GM19372 (cell line): ENCODE data around the gene PSMD10.

Experiments
- ATAC-seq: cut with Tn5 transposase; IDR thresholded peaks from one replicate; pipeline ENCODE4 v1.9.1; 2021; ENCODE audit warnings: mild to moderate bottlenecking, low read depth, moderate library complexity; ENCODE audit not compliant: unreplicated experiment

Gene PSMD10

DNA sequence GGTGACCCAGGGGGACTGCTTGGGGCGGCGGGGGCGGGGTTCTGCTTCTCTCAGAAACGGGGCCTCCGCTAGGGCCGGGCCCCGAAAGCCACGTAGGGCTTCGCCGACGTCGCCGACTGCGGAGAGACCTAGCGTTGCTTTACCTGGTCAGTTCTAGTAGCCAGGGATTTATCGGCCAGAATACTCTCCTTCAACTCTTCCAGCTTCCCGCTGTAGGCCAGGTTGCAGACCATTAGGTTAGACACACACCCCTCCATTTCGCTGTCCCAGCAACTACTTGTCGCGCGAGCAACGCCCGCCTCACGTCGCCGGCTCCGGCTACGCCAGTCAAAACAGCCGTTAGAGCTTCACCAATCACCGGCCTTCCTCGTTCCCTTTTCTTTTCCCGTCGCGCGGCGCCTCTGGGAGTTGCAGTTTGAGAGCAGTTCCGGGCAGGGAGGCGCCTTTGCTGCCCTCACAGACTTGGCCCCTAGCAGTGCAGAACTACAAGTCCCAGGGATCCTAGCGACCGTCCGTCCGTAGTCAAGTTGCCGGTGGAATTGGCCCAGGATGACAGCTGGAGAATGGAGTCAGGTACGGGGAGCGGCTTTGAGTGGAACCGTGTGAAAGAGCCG, at the start of gene PSMD10, which contains the start of gene ATG4A:
Gene PSMD10 (minus strand): TSS at position 279 of the 614 bp plus-strand sequence. CDS start 22 bp downstream, at position 257.
Gene ATG4A (plus strand): TSS at position 515 of the 614 bp plus-strand sequence. CDS start 49 bp downstream, at position 564.
- peak; percentile 92 for ATAC-seq

DNA sequence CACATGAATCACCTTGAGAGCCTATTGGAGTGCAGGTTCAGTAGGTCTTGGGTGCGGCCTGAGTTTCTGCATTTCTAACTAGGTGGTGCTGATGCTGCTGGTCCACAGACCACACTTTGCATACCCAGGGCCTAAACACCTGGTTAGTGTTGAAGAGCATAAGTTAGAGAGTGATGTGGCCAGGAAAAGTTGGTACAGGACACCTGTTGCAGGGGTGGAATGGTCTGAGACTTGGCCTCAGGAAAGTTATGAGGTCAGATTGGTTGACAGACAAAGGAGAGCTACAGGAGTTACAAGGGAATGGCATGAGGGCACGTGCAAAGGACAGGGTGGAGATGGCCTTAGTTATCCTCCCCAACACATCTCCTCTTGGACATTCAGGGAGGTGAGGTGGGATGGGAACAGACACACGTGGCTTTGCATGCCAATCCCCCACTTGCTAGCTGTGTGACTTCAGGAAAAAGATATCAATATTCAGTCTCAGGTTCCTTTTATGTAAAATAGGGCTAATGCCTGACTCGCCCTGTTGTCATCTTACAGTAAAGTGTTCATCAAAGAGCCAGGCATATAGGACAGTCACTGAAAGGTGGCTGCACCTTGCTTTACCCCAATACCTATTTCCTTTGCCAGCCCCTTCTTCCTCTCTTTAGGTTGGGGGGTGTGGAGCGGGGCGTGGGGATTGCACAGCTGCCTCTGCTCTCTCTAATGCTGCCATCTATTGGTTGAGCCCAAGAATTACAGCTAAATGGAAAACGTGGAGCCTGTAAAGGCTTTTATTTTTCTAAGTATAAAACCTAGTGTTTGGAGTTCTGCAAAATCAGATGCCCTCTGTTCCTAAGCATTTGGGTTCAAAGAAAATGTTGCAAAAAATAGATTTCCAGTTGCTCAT, 47.7 kb upstream of the PSMD10 start:
- no peak for ATAC-seq

DNA sequence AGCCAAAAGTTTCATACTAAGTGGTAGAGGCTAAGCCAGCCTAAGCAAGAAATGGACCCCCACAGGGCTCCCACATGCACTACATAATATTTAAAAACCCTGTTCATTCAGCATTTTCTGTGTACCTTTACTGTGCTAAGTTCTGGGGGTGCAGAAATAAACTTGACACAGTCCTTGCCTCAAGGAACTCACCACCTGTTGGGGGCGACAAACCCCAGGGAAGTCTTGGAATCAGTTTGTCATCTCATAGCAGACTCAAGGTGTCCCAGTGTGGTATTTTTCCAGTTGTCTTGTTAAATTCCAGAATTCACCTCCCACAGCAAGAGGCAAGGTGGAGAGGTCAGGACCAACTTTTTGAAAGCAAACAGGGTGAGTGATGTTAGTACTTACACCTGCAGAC, 43.4 kb upstream of the PSMD10 start:
- ATAC-seq, result no peak

GRCh38 chrX:108132876-108133275, 41.5 kb upstream of the PSMD10 start:
- ATAC-seq, result no peak

- ATAC-seq, result no peak
These were observed 40.7 kb upstream of the PSMD10 start for GRCh38 chrX:108132034-108132433.

DNA sequence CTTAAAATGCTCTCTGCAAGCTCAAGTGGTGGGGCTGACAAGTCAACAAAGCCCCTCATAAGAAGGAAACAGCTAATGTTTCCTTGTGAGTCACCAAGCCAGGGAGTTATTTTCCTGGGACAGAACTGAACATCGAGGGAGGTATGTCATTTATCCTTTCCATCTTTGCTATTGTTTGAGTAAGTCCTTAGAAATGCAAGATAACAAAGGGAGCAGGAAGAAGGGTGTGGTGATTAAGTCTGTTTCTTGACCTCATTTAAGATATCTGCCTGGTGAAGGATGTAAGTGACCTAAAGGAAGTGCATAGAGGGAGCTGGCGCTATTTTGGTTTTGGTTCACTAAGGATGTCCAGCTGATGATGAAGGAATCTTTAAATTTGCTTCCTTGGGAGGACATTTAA, 40.1 kb upstream of the PSMD10 start:
- ATAC-seq, result no peak

DNA sequence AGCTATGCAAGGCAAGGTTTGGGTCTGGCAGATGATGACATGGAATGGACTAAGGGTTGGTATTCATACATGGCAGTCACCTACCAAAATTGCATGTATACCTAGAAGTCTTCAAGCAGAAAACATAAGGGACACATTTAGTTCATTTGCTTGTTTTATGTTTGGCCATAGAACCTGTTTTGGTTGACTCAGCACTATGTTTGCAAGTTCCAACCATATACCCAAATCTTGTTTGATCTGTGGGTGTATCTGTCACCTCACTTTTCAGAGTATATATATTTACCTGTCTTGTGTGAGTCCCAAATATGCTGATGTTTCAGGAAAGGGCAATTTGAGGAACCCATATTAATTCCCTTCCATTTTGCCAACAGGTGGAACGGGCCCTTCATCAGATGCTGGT, 39.5 kb upstream of the PSMD10 start:
- no peak for ATAC-seq

DNA sequence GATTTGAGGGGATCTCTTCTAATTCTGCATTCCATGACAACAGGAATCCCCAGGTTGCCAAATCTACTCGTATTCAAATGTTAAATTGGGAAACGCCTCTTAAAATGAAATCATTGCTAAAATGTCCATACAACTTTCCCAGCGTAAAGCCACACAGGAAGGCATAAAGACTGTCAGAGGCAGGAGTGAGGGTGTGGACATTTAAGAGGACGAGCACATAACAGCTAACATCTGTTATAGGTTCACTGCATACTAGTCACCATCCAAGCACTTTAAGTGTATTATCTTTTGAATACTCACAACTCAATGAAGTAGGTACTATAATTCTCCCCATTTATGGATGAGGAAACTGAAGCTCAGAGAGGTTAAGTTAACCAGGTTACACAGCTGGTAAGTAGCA, 35.8 kb upstream of the PSMD10 start:
- ATAC-seq, result no peak

- no peak for ATAC-seq
These were observed 35.3 kb upstream of the PSMD10 start for GRCh38 chrX:108126661-108127060.

GRCh38 chrX:108123591-108124366, 32.4 kb upstream of the PSMD10 start:
- no peak for ATAC-seq

GRCh38 chrX:108122748-108123147, 31.4 kb upstream of the PSMD10 start:
- no peak for ATAC-seq

DNA sequence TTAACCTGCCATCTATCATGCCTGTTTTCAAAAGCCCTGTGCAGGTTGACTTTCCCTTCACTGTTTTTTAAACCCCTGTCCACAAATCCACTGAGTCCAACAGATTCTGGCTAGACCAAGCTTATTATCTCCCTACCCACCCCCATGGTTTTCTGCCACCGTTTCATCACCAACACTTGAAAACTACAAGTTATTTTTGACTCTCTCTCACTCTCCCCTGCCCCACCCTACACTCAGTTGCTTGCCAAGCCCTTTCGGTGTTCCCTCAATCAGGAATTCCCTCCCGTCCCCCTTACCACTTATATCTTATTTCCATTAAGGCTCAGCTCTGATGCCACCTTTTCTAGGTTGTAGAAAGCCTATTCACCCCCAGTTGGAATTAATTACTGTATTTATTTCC, 29.9 kb upstream of the PSMD10 start:
- ATAC-seq, result no peak

GRCh38 chrX:108117988-108118387, 26.6 kb upstream of the PSMD10 start:
- ATAC-seq, result no peak

GRCh38 chrX:108114541-108114940, 23.2 kb upstream of the PSMD10 start:
- no peak for ATAC-seq

GRCh38 chrX:108105473-108105872, 14.1 kb upstream of the PSMD10 start:
- no peak for ATAC-seq

DNA sequence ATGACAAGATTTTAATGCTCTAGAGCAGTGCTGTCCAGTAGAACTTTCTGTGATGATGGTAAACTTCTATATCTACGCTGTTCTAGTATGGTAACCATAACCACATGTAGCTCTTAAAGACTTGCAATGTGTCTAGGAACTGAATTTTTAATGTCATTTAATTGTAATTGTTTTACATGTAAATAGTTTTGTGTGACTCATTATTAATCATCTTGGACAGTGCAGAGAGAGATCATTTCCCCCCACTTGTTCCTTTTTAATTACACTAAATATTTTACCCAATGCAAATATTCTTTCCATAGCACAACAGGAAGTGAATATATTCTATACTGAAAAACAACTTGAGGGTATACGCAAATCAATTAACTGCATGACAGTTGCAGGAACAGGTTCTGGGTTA, 6.0 kb upstream of the PSMD10 start:
- no peak for ATAC-seq

GRCh38 chrX:108091878-108092291, 543 bp upstream of the PSMD10 start:
- peak; percentile 38 for ATAC-seq

DNA sequence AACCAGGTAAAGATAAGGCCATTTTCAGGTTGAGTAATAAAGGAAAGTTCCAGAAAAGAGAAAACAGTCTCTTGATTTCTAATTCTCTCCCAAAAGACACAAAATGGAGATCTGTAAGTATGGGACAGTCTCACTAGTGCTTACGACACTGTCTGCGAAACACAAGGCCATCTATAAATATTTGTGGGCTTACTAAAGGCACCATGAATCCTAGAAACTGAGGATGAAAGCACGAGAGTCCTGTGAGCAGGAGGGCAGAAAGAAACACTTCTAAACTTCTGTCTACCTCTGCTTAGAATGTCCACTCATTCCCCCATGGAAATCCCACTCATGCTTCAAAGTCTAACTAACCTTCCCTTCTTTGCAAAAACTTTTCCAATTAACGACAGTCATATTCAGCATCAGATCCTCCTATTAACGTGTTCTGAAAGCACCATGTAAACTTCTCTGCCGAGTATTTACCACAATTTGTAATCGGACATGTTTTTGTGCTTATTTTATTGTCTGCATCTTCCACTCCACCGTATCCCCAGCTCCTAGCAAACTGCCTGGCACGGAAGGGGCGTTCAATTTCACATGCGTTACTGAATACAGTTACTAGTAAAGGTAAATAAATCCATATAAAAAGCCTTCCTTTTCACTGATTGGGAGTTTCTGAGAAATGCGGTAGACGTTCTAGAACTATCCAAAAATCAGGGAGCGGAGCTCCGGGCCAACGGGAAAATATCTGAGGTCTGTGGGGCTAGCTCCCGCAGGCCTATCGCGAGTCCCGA, 665 bp downstream of the PSMD10 start:
- ATAC-seq, result peak; percentile 1

- ATAC-seq, result no peak
These were observed 2.8 kb downstream of the PSMD10 start for GRCh38 chrX:108088511-108088910.

- no peak for ATAC-seq
These were observed 3.5 kb downstream of the PSMD10 start for GRCh38 chrX:108087792-108088191.
